HEK293 (cell line): ENCODE measurements around the gene ZFP62.
"Not testable (repeated sequence)": the region's sequence is repeated elsewhere in the genome, so short reads cannot be mapped to it uniquely, and the experiment has no call there.

Experiments used
- CTCF ChIP-seq: fragments of 450-650 bp; formaldehyde crosslinking; IDR thresholded peaks from 2 replicates; pipeline ENCODE4 v1.5.1; 2016; ENCODE audit warnings: missing biosample characterization, missing genetic modification characterization
- PRDM2 ChIP-seq: fragments of 450-650 bp; formaldehyde crosslinking; IDR thresholded peaks from 2 replicates; pipeline ENCODE4 v1.5.1; 2016; ENCODE audit warnings: missing biosample characterization, missing genetic modification characterization, borderline replicate concordance
- YY1 ChIP-seq: fragments of 450-650 bp; formaldehyde crosslinking; IDR thresholded peaks from 2 replicates; pipeline ENCODE4 v1.5.1; 2018; ENCODE audit warnings: missing biosample characterization, missing genetic modification characterization
- ZBTB8A ChIP-seq: fragments of 450-650 bp; formaldehyde crosslinking; IDR thresholded peaks from 2 replicates; pipeline ENCODE4 v1.5.1; 2016; ENCODE audit warnings: missing biosample characterization, missing genetic modification characterization
- ZNF140 ChIP-seq: fragments of 450-650 bp; formaldehyde crosslinking; IDR thresholded peaks from 2 replicates; pipeline ENCODE4 v1.5.1; 2016; ENCODE audit warnings: missing biosample characterization, missing genetic modification characterization
- ZNF366 ChIP-seq: fragments of 450-650 bp; formaldehyde crosslinking; conservative IDR thresholded peaks from 2 replicates; pipeline ENCODE4 v1.5.1; 2016; ENCODE audit warnings: missing biosample characterization, missing genetic modification characterization
- ZNF785 ChIP-seq: fragments of 450-650 bp; formaldehyde crosslinking; IDR thresholded peaks from 2 replicates; pipeline ENCODE4 v1.5.1; 2016; ENCODE audit warnings: missing biosample characterization, missing genetic modification characterization

GRCh38 chr5:180828756-180829531 is 32.1 kb downstream of the ZFP62 start:
- TF ChIP-seq ZNF140 (tag by site-specific recombination); CTCF (tag by site-specific recombination); ZNF785; YY1 (tag by site-specific recombination); ZNF366; PRDM2 (tag by site-specific recombination); ZBTB8A (tag by site-specific recombination): not testable (repeated sequence)
